Loucy (cell line): Measurements from ENCODE around the gene RBM20.

ENCODE experiments used
- H2AFZ ChIP-seq: fragments of 200-600 bp; sonication (generic); 2 replicates; pipeline ENCODE4 v1.6.0; 2016; ENCODE audit warnings: antibody characterized with exemption, mild to moderate bottlenecking, low read length, moderate library complexity
- H3F3A ChIP-seq: fragments of 200-600 bp; 2 replicates; pipeline ENCODE4 v1.6.0; 2016; ENCODE audit warnings: antibody characterized with exemption, low read depth, mild to moderate bottlenecking
- H3K27me3 ChIP-seq: fragments of 200-600 bp; sonication (generic); 2 replicates; pipeline ENCODE4 v1.6.1; 2014; ENCODE audit warnings: low read length, mild to moderate bottlenecking; ENCODE audit not compliant: insufficient read depth, poor library complexity, severe bottlenecking
- H3K36me3 ChIP-seq: fragments of 200-600 bp; sonication (generic); 2 replicates; pipeline ENCODE4 v1.6.1; 2016; ENCODE audit warnings: low read length; ENCODE audit not compliant: insufficient read depth
- H3K4me1 ChIP-seq: fragments of 200-600 bp; sonication (generic); 2 replicates; pipeline ENCODE4 v1.5.1; 2014; ENCODE audit warnings: low read length, mild to moderate bottlenecking; ENCODE audit not compliant: insufficient read depth, poor library complexity, severe bottlenecking
- H3K4me2 ChIP-seq: fragments of 200-600 bp; sonication (generic); 2 replicates; pipeline ENCODE4 v1.6.0; 2014; ENCODE audit warnings: antibody characterized with exemption, low read length, low read depth, mild to moderate bottlenecking; ENCODE audit not compliant: poor library complexity, severe bottlenecking
- H3K4me3 ChIP-seq: fragments of 200-600 bp; sonication (generic); 2 replicates; pipeline ENCODE4 v1.5.1; 2014; ENCODE audit warnings: low read length, mild to moderate bottlenecking, mixed read lengths; ENCODE audit not compliant: poor library complexity, severe bottlenecking
- H3K79me2 ChIP-seq: fragments of 200-600 bp; sonication (generic); 2 replicates; pipeline ENCODE4 v1.6.1; 2014; ENCODE audit warnings: low read length; ENCODE audit not compliant: insufficient read depth
- H3K9ac ChIP-seq: fragments of 200-600 bp; sonication (generic); 2 replicates; pipeline ENCODE4 v1.6.0; 2014; ENCODE audit warnings: mild to moderate bottlenecking, low read depth, low read length, moderate library complexity; ENCODE audit not compliant: poor library complexity, severe bottlenecking
- H3K9me2 ChIP-seq: fragments of 200-600 bp; sonication (generic); replicated peaks from 2 replicates; pipeline ENCODE4 v1.6.1; 2016; ENCODE audit warnings: low read depth, low read length, mixed read lengths
- H3K9me3 ChIP-seq: fragments of 200-600 bp; sonication (generic); 2 replicates; pipeline ENCODE4 v1.6.1; 2014; ENCODE audit warnings: mild to moderate bottlenecking, antibody characterized with exemption, low read length, low read depth; ENCODE audit not compliant: insufficient read depth
- H4K20me1 ChIP-seq: fragments of 200-600 bp; sonication (generic); 2 replicates; pipeline ENCODE4 v1.6.0; 2014; ENCODE audit warnings: antibody characterized with exemption, low read length, mild to moderate bottlenecking; ENCODE audit not compliant: insufficient read depth, poor library complexity, severe bottlenecking
- CTCF ChIP-seq: fragments of 200-600 bp; sonication (generic); conservative IDR thresholded peaks from 2 replicates; pipeline ENCODE4 v1.5.1; 2014; ENCODE audit warnings: mild to moderate bottlenecking, antibody characterized with exemption, low read length
- EZH2phosphoT487 ChIP-seq: fragments of 200-600 bp; IDR thresholded peaks from 2 replicates; pipeline ENCODE4 v1.6.1; 2018; ENCODE audit warnings: antibody characterized with exemption, mild to moderate bottlenecking, moderate library complexity, borderline replicate concordance

RBM20 gene

GRCh38 chr10:110793886-110794285 lies 149.8 kb downstream of the RBM20 start:
- H3K27me3 ChIP-seq: no peaks in the 10 kb centered on the region
- H3K4me1 ChIP-seq: no peaks in the 10 kb centered on the region
- H4K20me1 ChIP-seq: no peaks in the 10 kb centered on the region
- no peaks in the 10 kb centered on the region for H3K36me3 ChIP-seq
- H3F3A ChIP-seq: no peaks in the 10 kb centered on the region
- TF ChIP-seq CTCF: no peak
- TF ChIP-seq EZH2phosphoT487: no peak
- H3K9me3 ChIP-seq: no peaks in the 10 kb centered on the region
- no peaks in the 10 kb centered on the region for H3K79me2 ChIP-seq
- no peak overlapping the region for H3K4me3 ChIP-seq
- no peak overlapping the region for H2AFZ ChIP-seq
- no peaks in the 10 kb centered on the region for H3K9me2 ChIP-seq
- H3K9ac ChIP-seq: no peak overlapping the region
- H3K4me2 ChIP-seq: no peak overlapping the region

GRCh38 chr10:110794808-110795207 lies 150.7 kb downstream of the RBM20 start:
- Histone ChIP-seq H3K4me3 (no peak overlapping the region), H3K36me3 (no peaks in the 10 kb centered on the region), H4K20me1 (no peaks in the 10 kb centered on the region), H3K27me3 (no peaks in the 10 kb centered on the region), H3F3A (no peaks in the 10 kb centered on the region), H2AFZ (no peak overlapping the region), H3K4me2 (no peak overlapping the region), H3K79me2 (no peaks in the 10 kb centered on the region), H3K9me2 (no peaks in the 10 kb centered on the region), H3K9me3 (no peaks in the 10 kb centered on the region), H3K9ac (no peak overlapping the region), H3K4me1 (no peaks in the 10 kb centered on the region)
- no peak for TF ChIP-seq EZH2phosphoT487
- no peak for TF ChIP-seq CTCF

- Histone ChIP-seq H3K4me1 (no peaks in the 10 kb centered on the region), H2AFZ (no peak overlapping the region), H3K9ac (no peak overlapping the region), H4K20me1 (no peaks in the 10 kb centered on the region), H3K9me3 (no peaks in the 10 kb centered on the region), H3K36me3 (no peaks in the 10 kb centered on the region), H3F3A (no peaks in the 10 kb centered on the region), H3K4me3 (no peak overlapping the region), H3K79me2 (no peaks in the 10 kb centered on the region), H3K4me2 (no peak overlapping the region), H3K27me3 (no peaks in the 10 kb centered on the region), H3K9me2 (no peaks in the 10 kb centered on the region)
- TF ChIP-seq CTCF (no peak), EZH2phosphoT487 (no peak)
Observed at GRCh38 chr10:110797416-110797815, 153.3 kb downstream of the RBM20 start.
